Measurements from ENCODE around the gene GGA1. TPM values are rescaled to one million over a fixed set of nuclear protein-coding genes. Genes with fewer than 3 reads are reported as not detected.

GGA1 gene
- total and polyA plus RNA-seq, 2 donors (not counting 1 experiment from before 2014, with no cell fraction given): 137 to 154 TPM

DNA sequence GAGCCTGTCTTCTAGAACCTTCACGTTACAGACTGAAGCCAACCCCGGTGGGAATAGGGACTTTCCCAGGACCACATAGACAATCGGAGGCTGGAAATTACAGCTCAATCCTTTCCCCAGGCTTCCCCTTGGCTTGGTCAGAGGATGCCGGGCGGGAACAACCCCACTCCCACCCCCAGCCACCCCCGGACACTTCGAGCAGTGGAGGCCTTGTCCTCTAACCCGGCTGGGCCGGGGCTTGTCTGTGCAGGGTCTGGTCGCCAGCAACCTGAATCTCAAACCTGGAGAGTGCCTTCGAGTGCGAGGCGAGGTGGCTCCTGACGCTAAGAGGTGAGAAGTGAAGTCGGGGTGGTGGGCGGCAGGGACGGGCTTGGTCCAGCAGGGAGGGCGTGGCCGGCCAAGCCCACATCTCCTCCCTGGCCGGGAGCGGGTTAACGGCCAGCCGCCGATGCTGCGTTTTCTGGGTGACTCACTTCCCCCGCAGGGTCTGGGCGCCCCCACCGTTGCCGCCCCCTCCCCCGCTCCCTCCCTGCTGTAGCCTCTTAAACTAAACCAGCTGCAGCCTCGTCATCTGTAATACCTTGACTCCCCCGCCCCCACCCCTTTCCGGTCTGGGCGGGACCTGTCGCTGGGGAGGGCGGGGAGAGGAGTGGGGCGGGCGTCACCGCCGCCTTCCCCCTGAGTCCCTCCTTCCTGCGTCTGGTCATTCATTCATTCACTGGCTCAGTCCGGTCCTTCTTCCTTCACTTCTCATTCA is 68.3 kb downstream of the GGA1 start:
- Histone ChIP-seq H3K9ac (ENCODE audit: low read length) (peak overlapping the region; percentile 87), H2AFZ (ENCODE audit: insufficient read depth, low read depth, low read length, poor library complexity, severe bottlenecking) (peak overlapping the region; percentile 82)

More for the DNA sequence above, 68.3 kb downstream of the GGA1 start:
- WGBS (ENCODE audit: insufficient coverage): 1% methylated on average over 30 of the region's 42 CpGs
- no peak for TF ChIP-seq EZH2 (IDR thresholded peaks at IDR 0.05; ENCODE audit: borderline replicate concordance, insufficient read depth, low read depth, low read length, poor library complexity, severe bottlenecking)
- TF ChIP-seq, protein P1, sequence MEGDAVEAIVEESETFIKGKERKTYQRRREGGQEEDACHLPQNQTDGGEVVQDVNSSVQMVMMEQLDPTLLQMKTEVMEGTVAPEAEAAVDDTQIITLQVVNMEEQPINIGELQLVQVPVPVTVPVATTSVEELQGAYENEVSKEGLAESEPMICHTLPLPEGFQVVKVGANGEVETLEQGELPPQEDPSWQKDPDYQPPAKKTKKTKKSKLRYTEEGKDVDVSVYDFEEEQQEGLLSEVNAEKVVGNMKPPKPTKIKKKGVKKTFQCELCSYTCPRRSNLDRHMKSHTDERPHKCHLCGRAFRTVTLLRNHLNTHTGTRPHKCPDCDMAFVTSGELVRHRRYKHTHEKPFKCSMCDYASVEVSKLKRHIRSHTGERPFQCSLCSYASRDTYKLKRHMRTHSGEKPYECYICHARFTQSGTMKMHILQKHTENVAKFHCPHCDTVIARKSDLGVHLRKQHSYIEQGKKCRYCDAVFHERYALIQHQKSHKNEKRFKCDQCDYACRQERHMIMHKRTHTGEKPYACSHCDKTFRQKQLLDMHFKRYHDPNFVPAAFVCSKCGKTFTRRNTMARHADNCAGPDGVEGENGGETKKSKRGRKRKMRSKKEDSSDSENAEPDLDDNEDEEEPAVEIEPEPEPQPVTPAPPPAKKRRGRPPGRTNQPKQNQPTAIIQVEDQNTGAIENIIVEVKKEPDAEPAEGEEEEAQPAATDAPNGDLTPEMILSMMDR (IDR thresholded peaks at IDR 0.05): no peak
- peak overlapping the region; percentile 98 for H3K27ac ChIP-seq (ENCODE audit: low read length in 2 of 2)
- Mint-ChIP-seq H3K4me3 (peak overlapping the region; percentile 96), H3K9me3 (ENCODE audit: insufficient read depth) (no peaks in the 10 kb centered on the region), H3K4me1 (peaks cover 56% of the 10 kb centered on the region), H3K27me3 (no peaks in the 10 kb centered on the region), H3K27ac (peak overlapping the region; percentile 97)
- CTCF ChIA-PET: interaction anchor here (1.2 to 23.0 kb wide), 5 partner anchors 9 to 70 kb away, joined by 5 to 501 read pairs (median 185); partner anchors contain the start of genes LGALS1, NOL12, PDXP and SH3BP1
- POLR2A ChIA-PET: interaction anchor here (0.6 to 3.9 kb wide), 15 partner anchors 9 to 1146 kb away, joined by 3 to 44 read pairs (median 5); partner anchors contain the start of genes GGA1, NOL12 and PDXP
- no peaks in the 10 kb centered on the region for H3K27me3 ChIP-seq (replicated peaks in 1 of 4; ENCODE audit: control extremely low read depth in 1 of 4, control insufficient read depth in 3 of 4, insufficient read depth in 4 of 4, low read length in 3 of 4)
- intact Hi-C loops (cut with micrococcal nuclease): loop anchor here (1.0 to 2.0 kb wide), 7 partner anchors 9 to 168 kb away; partner anchors contain the start of genes ANKRD54, GGA1, NOL12 and PDXP
- H4K20me1 ChIP-seq (ENCODE audit: control insufficient read depth, insufficient read depth, low read length, poor library complexity, severe bottlenecking): no peaks in the 10 kb centered on the region
- ATAC-seq (ENCODE audit: low read depth) (peak; percentile 83), DNase-seq (peak; percentile 95)
- H3K36me3 ChIP-seq (replicated peaks in 1 of 2; ENCODE audit: control extremely low read depth in 1 of 2, control insufficient read depth in 1 of 2, extremely low read depth in 1 of 2, insufficient read depth in 2 of 2, low read length in 1 of 2): no peaks in the 10 kb centered on the region
- H3K4me1 ChIP-seq (ENCODE audit: control insufficient read depth in 2 of 2, insufficient read depth in 2 of 2, low read length in 2 of 2): peaks cover 34 to 63% of the 10 kb centered on the region in 2 donors
- peak overlapping the region; percentile 73 to 92 (median 81) for H3K4me3 ChIP-seq (ENCODE audit: control extremely low read depth in 1 of 5, extremely low read depth in 1 of 5, insufficient read depth in 1 of 5, low read depth in 2 of 5, low read length in 4 of 5)
- no peaks in the 10 kb centered on the region for H3K9me3 ChIP-seq (ENCODE audit: control extremely low read depth in 1 of 3, control insufficient read depth in 2 of 3, insufficient read depth in 1 of 3, low read length in 2 of 3)
- H3K79me2 ChIP-seq (ENCODE audit: control insufficient read depth, insufficient read depth, low read length): peaks cover 25% of the 10 kb centered on the region
- H3K4me2 ChIP-seq (replicated peaks; ENCODE audit: low read depth, low read length, poor library complexity, severe bottlenecking): peak overlapping the region; percentile 91

Measured in B cell (primary cell).